DND-41 (cell line): Measurements from ENCODE around the gene GAS5.

Experiments
- ATAC-seq: fragments of 200-7000 bp; cut with Tn5 transposase; 3 replicates; pipeline ENCODE4 v1.9.1; 2021; ENCODE audit warnings: low read depth; ENCODE audit not compliant: insufficient read depth
- DNase-seq: peaks from one replicate; pipeline ENCODE4 v3.0.0-alpha.2; 2020
- H2AFZ ChIP-seq: 2 replicates; pipeline ENCODE4 v1.6.0; 2012; ENCODE audit warnings: low read depth, low read length
- H3K27ac ChIP-seq: 2 replicates; pipeline ENCODE4 v1.5.1; 2012; ENCODE audit warnings: low read length, inconsistent platforms
- H3K27me3 ChIP-seq: fragments of 200-600 bp; sonication (generic); 2 replicates; pipeline ENCODE4 v1.6.0; 2012; ENCODE audit warnings: low read length, mild to moderate bottlenecking, inconsistent platforms; ENCODE audit not compliant: insufficient read depth, poor library complexity
- H3K36me3 ChIP-seq: 2 replicates; pipeline ENCODE4 v1.5.1; 2012; ENCODE audit warnings: low read length, inconsistent platforms; ENCODE audit not compliant: insufficient read depth
- H3K4me1 ChIP-seq: 2 replicates; pipeline ENCODE4 v1.5.1; 2012; ENCODE audit warnings: mild to moderate bottlenecking, low read length; ENCODE audit not compliant: insufficient read depth
- H3K4me2 ChIP-seq: 2 replicates; pipeline ENCODE4 v1.6.0; 2012; ENCODE audit warnings: mild to moderate bottlenecking, moderate library complexity, low read length, inconsistent platforms; ENCODE audit not compliant: insufficient read depth
- H3K4me3 ChIP-seq, 2 experiments: fragments of 200-600 bp in 1 of 2; shearing (Covaris generic) in 1 of 2; 2 replicates each; pipeline ENCODE4 v1.5.1; 2012 to 2016; ENCODE audit warnings: inconsistent platforms in 2 of 2, low read length in 2 of 2, mild to moderate bottlenecking in 2 of 2, low read depth in 1 of 2, moderate library complexity in 1 of 2
- H3K79me2 ChIP-seq: 2 replicates; pipeline ENCODE4 v1.6.0; 2012; ENCODE audit warnings: low read length, inconsistent platforms; ENCODE audit not compliant: insufficient read depth
- H3K9ac ChIP-seq: 2 replicates; pipeline ENCODE4 v1.6.0; 2012; ENCODE audit warnings: low read depth, mild to moderate bottlenecking, inconsistent platforms, low read length, moderate library complexity
- H3K9me3 ChIP-seq: 2 replicates; pipeline ENCODE4 v1.5.1; 2012; ENCODE audit warnings: low read length, moderate library complexity, mild to moderate bottlenecking, inconsistent platforms; ENCODE audit not compliant: insufficient read depth, severe bottlenecking
- H4K20me1 ChIP-seq: 2 replicates; pipeline ENCODE4 v1.6.0; 2012; ENCODE audit warnings: low read length; ENCODE audit not compliant: insufficient read depth
- CTCF ChIP-seq: IDR thresholded peaks from 2 replicates; pipeline ENCODE4 v1.5.1; 2012; ENCODE audit warnings: borderline replicate concordance, low read length, moderate library complexity, mild to moderate bottlenecking; ENCODE audit not compliant: poor library complexity, severe bottlenecking; ENCODE audit errors: extremely low read depth
- EZH2 ChIP-seq: IDR thresholded peaks from 3 replicates; pipeline ENCODE4 v1.6.1; 2012; ENCODE audit warnings: borderline replicate concordance, low read depth, mild to moderate bottlenecking, moderate library complexity, low read length, inconsistent platforms; ENCODE audit not compliant: severe bottlenecking

GAS5 gene

GRCh38 chr1:173900427-173900826, 32.6 kb upstream of the GAS5 start:
- no peak for TF ChIP-seq CTCF
- no peak for TF ChIP-seq EZH2
- no peak overlapping the region for H2AFZ ChIP-seq
- no peak overlapping the region for H3K4me3 ChIP-seq
- H3K9ac ChIP-seq = no peak overlapping the region
- no peak overlapping the region for H3K27ac ChIP-seq
- no peaks in the 10 kb centered on the region for H3K9me3 ChIP-seq
- no peaks in the 10 kb centered on the region for H3K27me3 ChIP-seq
- no peaks in the 10 kb centered on the region for H3K79me2 ChIP-seq
- DNase-seq = no peak
- no peaks in the 10 kb centered on the region for H3K4me1 ChIP-seq
- H3K4me2 ChIP-seq = no peak overlapping the region
- no peaks in the 10 kb centered on the region for H4K20me1 ChIP-seq
- no peak for ATAC-seq
- no peaks in the 10 kb centered on the region for H3K36me3 ChIP-seq

GRCh38 chr1:173894189-173894588, 26.4 kb upstream of the GAS5 start:
- H3K36me3 ChIP-seq = peaks cover 1% of the 10 kb centered on the region; the same call in 1 of the 2 replicates
- H4K20me1 ChIP-seq = no peaks in the 10 kb centered on the region
- no peak overlapping the region for H2AFZ ChIP-seq
- ATAC-seq (no peak), DNase-seq (no peak)
- H3K27ac ChIP-seq = no peak overlapping the region
- H3K4me1 ChIP-seq = no peaks in the 10 kb centered on the region
- H3K4me3 ChIP-seq = no peak overlapping the region
- no peaks in the 10 kb centered on the region for H3K79me2 ChIP-seq
- no peaks in the 10 kb centered on the region for H3K27me3 ChIP-seq
- TF ChIP-seq CTCF = no peak
- no peak for TF ChIP-seq EZH2
- H3K9ac ChIP-seq = no peak overlapping the region
- no peak overlapping the region for H3K4me2 ChIP-seq
- H3K9me3 ChIP-seq = no peaks in the 10 kb centered on the region

GRCh38 chr1:173893611-173894010, 25.8 kb upstream of the GAS5 start:
- no peak for ATAC-seq
- TF ChIP-seq CTCF = no peak
- no peak for TF ChIP-seq EZH2
- H3K36me3 ChIP-seq = peaks cover 2% of the 10 kb centered on the region; the same call in 1 of the 2 replicates

GRCh38 chr1:173889885-173890284, 22.1 kb upstream of the GAS5 start:
- no peak overlapping the region for H3K4me3 ChIP-seq
- H3K4me2 ChIP-seq = no peak overlapping the region
- no peak for TF ChIP-seq EZH2
- TF ChIP-seq CTCF = no peak
- no peaks in the 10 kb centered on the region for H4K20me1 ChIP-seq
- no peak overlapping the region for H2AFZ ChIP-seq
- H3K36me3 ChIP-seq = peaks cover 27% of the 10 kb centered on the region
- no peaks in the 10 kb centered on the region for H3K9me3 ChIP-seq
- no peak for DNase-seq
- H3K27ac ChIP-seq = no peak overlapping the region
- H3K27me3 ChIP-seq = no peaks in the 10 kb centered on the region
- no peaks in the 10 kb centered on the region for H3K4me1 ChIP-seq
- no peak overlapping the region for H3K9ac ChIP-seq
- no peaks in the 10 kb centered on the region for H3K79me2 ChIP-seq
- no peak for ATAC-seq

More at GRCh38 chr1:173893611-173894010, 25.8 kb upstream of the GAS5 start:
- H3K9ac ChIP-seq = no peak overlapping the region
- H3K4me3 ChIP-seq = no peak overlapping the region
- no peaks in the 10 kb centered on the region for H3K9me3 ChIP-seq
- no peak overlapping the region for H2AFZ ChIP-seq
- no peaks in the 10 kb centered on the region for H3K4me1 ChIP-seq
- H3K27me3 ChIP-seq = no peaks in the 10 kb centered on the region
- no peak overlapping the region for H3K4me2 ChIP-seq
- no peak overlapping the region for H3K27ac ChIP-seq
- no peaks in the 10 kb centered on the region for H4K20me1 ChIP-seq
- no peaks in the 10 kb centered on the region for H3K79me2 ChIP-seq
- no peak for DNase-seq
